ENCODE data around the gene MRPL54.
"Not testable (repeated sequence)": the region's sequence is repeated elsewhere in the genome, so short reads cannot be mapped to it uniquely, and the experiment has no call there.

Gene MRPL54

DNA sequence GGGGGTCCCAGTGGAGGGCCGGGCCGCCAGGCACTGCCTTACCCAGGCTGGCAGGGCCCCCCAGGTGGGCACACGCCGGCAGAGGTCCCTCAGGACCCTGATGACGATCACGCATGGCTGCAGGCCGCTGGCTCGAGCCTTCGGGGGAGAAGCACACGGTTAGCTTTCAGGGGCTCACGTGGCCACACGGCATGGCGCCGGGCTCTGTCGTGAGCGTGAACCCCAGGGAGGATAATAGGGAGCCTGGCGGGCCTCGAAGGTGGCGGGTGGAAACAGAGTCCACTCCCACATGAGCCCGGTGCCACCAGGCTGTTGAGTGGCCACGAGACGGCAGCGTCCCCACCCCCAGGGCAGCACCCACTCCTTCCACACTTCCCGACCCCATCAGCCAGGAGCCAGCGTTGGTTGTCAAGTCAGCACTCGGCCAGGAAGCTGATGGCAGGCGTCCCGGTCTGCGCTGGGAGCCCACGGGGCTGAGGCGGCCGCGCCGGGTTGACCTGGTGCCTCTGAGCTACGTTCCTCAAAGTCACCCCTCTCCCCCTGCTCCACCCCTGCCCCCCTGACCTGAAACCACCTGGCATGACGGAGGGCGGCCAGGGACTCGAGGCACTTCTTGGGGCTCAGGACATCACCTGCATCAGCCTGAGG, 48.4 kb downstream of the MRPL54 start:
- ATAC-seq = no peak

DNA sequence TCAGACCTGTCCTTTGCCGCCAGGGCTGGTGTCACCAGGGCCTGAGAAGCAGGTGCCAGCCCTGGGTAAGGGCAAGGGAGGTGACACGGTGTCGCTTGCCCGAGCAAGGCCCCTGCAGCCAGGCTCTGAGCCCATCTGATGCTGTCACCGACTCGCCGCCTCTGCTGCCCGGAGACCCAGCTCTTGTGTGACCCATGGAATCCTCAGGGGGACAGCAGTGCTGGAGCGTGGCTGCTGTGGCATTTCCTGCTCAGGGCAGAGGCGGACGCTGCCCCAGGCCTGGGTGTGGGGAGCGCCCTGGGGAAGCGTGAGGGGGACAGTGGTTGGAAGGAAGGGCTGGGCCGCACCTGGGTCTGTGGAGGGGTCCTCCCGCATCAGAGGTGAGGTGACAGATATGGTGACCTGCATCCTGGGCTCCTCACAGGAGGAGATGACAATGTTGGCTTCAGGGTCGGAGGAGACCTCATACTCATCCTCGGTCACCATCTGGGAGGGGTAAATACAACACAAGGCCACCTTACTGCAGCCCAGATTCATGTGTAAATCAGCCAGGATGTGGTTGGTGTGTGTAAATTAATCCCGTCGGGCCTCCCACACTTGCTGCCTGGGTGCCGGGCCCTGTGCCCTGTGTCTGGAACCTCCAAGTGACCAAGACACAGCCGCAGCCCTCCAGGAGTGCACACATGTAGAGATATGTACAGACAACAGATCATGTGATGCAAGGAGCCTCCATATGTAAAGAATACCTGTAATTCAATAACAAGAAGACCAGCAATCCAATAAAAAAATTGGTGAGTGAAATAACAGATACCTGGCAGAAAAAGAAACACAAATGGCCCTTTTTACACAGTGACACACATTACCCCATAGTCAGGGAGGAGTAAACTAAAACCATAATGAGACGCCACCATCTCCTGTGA, 51.3 kb downstream of the MRPL54 start:
- ATAC-seq = peak; percentile 4
- no peak for DNase-seq

More for the DNA sequence above, 48.4 kb downstream of the MRPL54 start:
- no peak for DNase-seq

- no peak for DNase-seq
Observed at GRCh38 chr19:3814648-3815047, 52.2 kb downstream of the MRPL54 start.

GRCh38 chr19:3816148-3816547, 53.7 kb downstream of the MRPL54 start:
- ATAC-seq, DNase-seq: not testable (repeated sequence)

More at GRCh38 chr19:3814648-3815047, 52.2 kb downstream of the MRPL54 start:
- no peak for ATAC-seq

DNA sequence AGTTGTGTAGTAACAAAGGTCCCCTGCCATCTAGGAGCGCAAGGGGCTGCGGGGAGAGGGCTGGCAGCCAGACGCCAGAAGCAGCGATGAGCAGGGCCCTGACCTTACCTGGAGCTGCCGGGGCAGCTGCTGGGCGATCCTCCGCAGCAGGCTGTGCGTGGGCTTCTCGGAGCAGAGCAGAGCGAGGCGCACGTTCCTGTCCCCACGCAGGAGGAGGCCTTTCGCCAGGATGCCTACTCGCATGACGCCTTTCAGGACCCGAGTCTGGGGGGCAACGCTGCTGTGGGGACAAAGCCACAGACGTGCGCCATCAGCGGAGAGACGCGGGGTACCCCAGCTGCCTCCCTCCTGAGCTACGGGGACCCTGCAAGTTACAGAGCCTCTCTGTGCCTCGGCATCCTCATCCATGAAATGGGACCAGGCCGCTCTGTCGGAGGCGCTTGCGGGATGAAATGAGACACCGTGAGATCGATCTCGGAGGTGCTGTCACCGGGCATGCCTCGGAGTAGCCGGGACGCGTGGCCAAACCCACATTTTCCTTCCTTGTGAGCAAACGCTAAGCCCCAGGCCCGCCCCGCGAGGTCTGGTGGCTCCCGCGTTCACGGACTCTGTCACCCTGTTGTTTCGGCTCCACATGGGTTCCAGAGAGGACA, 54.2 kb downstream of the MRPL54 start:
- ATAC-seq = no peak
- no peak for DNase-seq

Data from stimulated activated naive CD8-positive, alpha-beta T cell treated with anti-CD3 and anti-CD28 coated beads, Interleukin-15, Interleukin-2, amounts not matched to agents 100 U/mL and 50 U/mL, for 24 hours (primary cell).